ENCODE data around the gene PPM1L.
A peak's percentile ranks its signal among the peaks of the same experiment; 100 is the strongest.

The PPM1L gene

GRCh38 chr3:160747422-160747821, 8.6 kb upstream of the PPM1L start:
- Histone ChIP-seq H3K4me3 (replicated peaks; ENCODE audit: low read depth, low read length) (no peak overlapping the region), H3K36me3 (ENCODE audit: control insufficient read depth, insufficient read depth, low read length) (no peaks in the 10 kb centered on the region), H3K27me3 (replicated peaks; ENCODE audit: control insufficient read depth, insufficient read depth, low read length) (no peaks in the 10 kb centered on the region)
- TF ChIP-seq CTCF (IDR thresholded peaks at IDR 0.05; ENCODE audit: insufficient read depth, low read length, poor library complexity, severe bottlenecking): no peak
- no peak for DNase-seq (ENCODE audit: extremely low read depth, insufficient read length)

- Histone ChIP-seq H3K27me3 (replicated peaks; ENCODE audit: control insufficient read depth, insufficient read depth, low read length) (no peaks in the 10 kb centered on the region), H3K4me3 (replicated peaks; ENCODE audit: low read depth, low read length) (no peak overlapping the region), H3K36me3 (ENCODE audit: control insufficient read depth, insufficient read depth, low read length) (no peaks in the 10 kb centered on the region)
- no peak for TF ChIP-seq CTCF (IDR thresholded peaks at IDR 0.05; ENCODE audit: insufficient read depth, low read length, poor library complexity, severe bottlenecking)
- DNase-seq (ENCODE audit: extremely low read depth, insufficient read length): no peak
Observed at GRCh38 chr3:160748231-160748630, 7.8 kb upstream of the PPM1L start.

- Histone ChIP-seq H3K36me3 (ENCODE audit: control insufficient read depth, insufficient read depth, low read length) (no peaks in the 10 kb centered on the region), H3K27me3 (replicated peaks; ENCODE audit: control insufficient read depth, insufficient read depth, low read length) (no peaks in the 10 kb centered on the region), H3K4me3 (replicated peaks; ENCODE audit: low read depth, low read length) (no peak overlapping the region)
- no peak for DNase-seq (ENCODE audit: extremely low read depth, insufficient read length)
- TF ChIP-seq CTCF (IDR thresholded peaks at IDR 0.05; ENCODE audit: insufficient read depth, low read length, poor library complexity, severe bottlenecking): no peak
Observed at GRCh38 chr3:160748787-160749186, 7.2 kb upstream of the PPM1L start.

- no peak for DNase-seq (ENCODE audit: extremely low read depth, insufficient read length)
- no peak for TF ChIP-seq CTCF (IDR thresholded peaks at IDR 0.05; ENCODE audit: insufficient read depth, low read length, poor library complexity, severe bottlenecking)
- Histone ChIP-seq H3K4me3 (replicated peaks; ENCODE audit: low read depth, low read length) (peak overlapping the region; percentile 65), H3K27me3 (replicated peaks; ENCODE audit: control insufficient read depth, insufficient read depth, low read length) (peaks cover 2% of the 10 kb centered on the region), H3K36me3 (ENCODE audit: control insufficient read depth, insufficient read depth, low read length) (no peaks in the 10 kb centered on the region)
Observed at GRCh38 chr3:160753953-160754352, 2.1 kb upstream of the PPM1L start.

GRCh38 chr3:160754371-160754854, 1.6 kb upstream of the PPM1L start:
- Histone ChIP-seq H3K27me3 (replicated peaks; ENCODE audit: control insufficient read depth, insufficient read depth, low read length) (peaks cover 2% of the 10 kb centered on the region), H3K4me3 (replicated peaks; ENCODE audit: low read depth, low read length) (peak overlapping the region; percentile 65), H3K36me3 (ENCODE audit: control insufficient read depth, insufficient read depth, low read length) (no peaks in the 10 kb centered on the region)
- DNase-seq (ENCODE audit: extremely low read depth, insufficient read length): no peak
- TF ChIP-seq CTCF (IDR thresholded peaks at IDR 0.05; ENCODE audit: insufficient read depth, low read length, poor library complexity, severe bottlenecking): no peak
